ENCODE results near the gene TEAD2.

Gene TEAD2

GRCh38 chr19:49355909-49356353, 6.3 kb downstream of the TEAD2 start:
- H3K4me1 ChIP-seq = no peaks in the 10 kb centered on the region
- no peaks in the 10 kb centered on the region for H3K36me3 ChIP-seq (ENCODE audit: control insufficient read depth, insufficient read depth, low read length)
- no peak overlapping the region for H3K9ac ChIP-seq
- no peak overlapping the region for H3K4me2 ChIP-seq (ENCODE audit: low read length)
- H3K79me2 ChIP-seq = no peaks in the 10 kb centered on the region
- no peak overlapping the region for H2AFZ ChIP-seq
- peak overlapping the region; percentile 32 for H3K27ac ChIP-seq
- no peaks in the 10 kb centered on the region for H3K9me3 ChIP-seq (ENCODE audit: control insufficient read depth, low read length)
- H3K4me3 ChIP-seq (ENCODE audit: low read depth, low read length) = no peak overlapping the region
- H3K27me3 ChIP-seq (ENCODE audit: control insufficient read depth, insufficient read depth, low read length) = no peaks in the 10 kb centered on the region
- TF ChIP-seq CTCF (IDR thresholded peaks at IDR 0.05) = no peak

- no peak for TF ChIP-seq CTCF (IDR thresholded peaks at IDR 0.05)
- no peak overlapping the region for H3K4me2 ChIP-seq (ENCODE audit: low read length)
Measured at GRCh38 chr19:49349567-49349966, 12.6 kb downstream of the TEAD2 start.

GRCh38 chr19:49348305-49349189, 13.7 kb downstream of the TEAD2 start:
- Histone ChIP-seq H3K27ac (no peak overlapping the region), H3K36me3 (ENCODE audit: control insufficient read depth, insufficient read depth, low read length) (no peaks in the 10 kb centered on the region), H3K9ac (no peak overlapping the region), H3K27me3 (ENCODE audit: control insufficient read depth, insufficient read depth, low read length) (no peaks in the 10 kb centered on the region), H2AFZ (no peak overlapping the region), H3K4me1 (no peaks in the 10 kb centered on the region), H3K4me2 (ENCODE audit: low read length) (no peak overlapping the region), H3K79me2 (no peaks in the 10 kb centered on the region), H3K9me3 (ENCODE audit: control insufficient read depth, low read length) (no peaks in the 10 kb centered on the region), H3K4me3 (ENCODE audit: low read depth, low read length) (no peak overlapping the region)
- TF ChIP-seq CTCF (IDR thresholded peaks at IDR 0.05) = no peak

More at GRCh38 chr19:49349567-49349966, 12.6 kb downstream of the TEAD2 start:
- Histone ChIP-seq H3K9ac (no peak overlapping the region), H3K27me3 (ENCODE audit: control insufficient read depth, insufficient read depth, low read length) (no peaks in the 10 kb centered on the region), H3K36me3 (ENCODE audit: control insufficient read depth, insufficient read depth, low read length) (no peaks in the 10 kb centered on the region), H3K27ac (no peak overlapping the region), H3K4me3 (ENCODE audit: low read depth, low read length) (no peak overlapping the region), H3K4me1 (no peaks in the 10 kb centered on the region), H3K9me3 (ENCODE audit: control insufficient read depth, low read length) (no peaks in the 10 kb centered on the region), H3K79me2 (no peaks in the 10 kb centered on the region), H2AFZ (no peak overlapping the region)

- Histone ChIP-seq H3K4me2 (ENCODE audit: low read length) (no peak overlapping the region), H3K27me3 (ENCODE audit: control insufficient read depth, insufficient read depth, low read length) (no peaks in the 10 kb centered on the region), H3K36me3 (ENCODE audit: control insufficient read depth, insufficient read depth, low read length) (no peaks in the 10 kb centered on the region), H3K9me3 (ENCODE audit: control insufficient read depth, low read length) (no peaks in the 10 kb centered on the region), H3K9ac (no peak overlapping the region), H3K4me1 (no peaks in the 10 kb centered on the region), H2AFZ (peak overlapping the region; percentile 11), H3K27ac (no peak overlapping the region), H3K4me3 (ENCODE audit: low read depth, low read length) (no peak overlapping the region), H3K79me2 (no peaks in the 10 kb centered on the region)
- TF ChIP-seq CTCF (IDR thresholded peaks at IDR 0.05) = no peak
Measured at GRCh38 chr19:49347835-49348234, 14.4 kb downstream of the TEAD2 start.

- H3K4me3 ChIP-seq (ENCODE audit: low read depth, low read length) = no peak overlapping the region
- no peaks in the 10 kb centered on the region for H3K36me3 ChIP-seq (ENCODE audit: control insufficient read depth, insufficient read depth, low read length)
- TF ChIP-seq CTCF (IDR thresholded peaks at IDR 0.05) = no peak
Measured at GRCh38 chr19:49347191-49347590, 15.0 kb downstream of the TEAD2 start.

More at GRCh38 chr19:49347191-49347590, 15.0 kb downstream of the TEAD2 start:
- no peaks in the 10 kb centered on the region for H3K79me2 ChIP-seq
- no peak overlapping the region for H3K4me2 ChIP-seq (ENCODE audit: low read length)
- H3K9ac ChIP-seq = no peak overlapping the region
- no peaks in the 10 kb centered on the region for H3K27me3 ChIP-seq (ENCODE audit: control insufficient read depth, insufficient read depth, low read length)
- H3K9me3 ChIP-seq (ENCODE audit: control insufficient read depth, low read length) = no peaks in the 10 kb centered on the region
- H3K27ac ChIP-seq = no peak overlapping the region
- H3K4me1 ChIP-seq = no peaks in the 10 kb centered on the region
- H2AFZ ChIP-seq = no peak overlapping the region

Measured in parathyroid adenoma (tissue), 2 donors.